Stimulated activated CD4-positive, alpha-beta T cell treated with anti-CD3 and anti-CD28 coated beads, Interleukin-4, amount 100 ng/mL, for 4 hours (primary cell): ENCODE data around the gene CTRB2.
"Not testable (repeated sequence)": the region's sequence is repeated elsewhere in the genome, so short reads cannot be mapped to it uniquely, and the experiment has no call there.

Experiments used
- DNase-seq, 2 experiments: peaks; one replicate each; pipeline ENCODE4 v3.0.0-alpha.2; 2020

Gene CTRB2

DNA sequence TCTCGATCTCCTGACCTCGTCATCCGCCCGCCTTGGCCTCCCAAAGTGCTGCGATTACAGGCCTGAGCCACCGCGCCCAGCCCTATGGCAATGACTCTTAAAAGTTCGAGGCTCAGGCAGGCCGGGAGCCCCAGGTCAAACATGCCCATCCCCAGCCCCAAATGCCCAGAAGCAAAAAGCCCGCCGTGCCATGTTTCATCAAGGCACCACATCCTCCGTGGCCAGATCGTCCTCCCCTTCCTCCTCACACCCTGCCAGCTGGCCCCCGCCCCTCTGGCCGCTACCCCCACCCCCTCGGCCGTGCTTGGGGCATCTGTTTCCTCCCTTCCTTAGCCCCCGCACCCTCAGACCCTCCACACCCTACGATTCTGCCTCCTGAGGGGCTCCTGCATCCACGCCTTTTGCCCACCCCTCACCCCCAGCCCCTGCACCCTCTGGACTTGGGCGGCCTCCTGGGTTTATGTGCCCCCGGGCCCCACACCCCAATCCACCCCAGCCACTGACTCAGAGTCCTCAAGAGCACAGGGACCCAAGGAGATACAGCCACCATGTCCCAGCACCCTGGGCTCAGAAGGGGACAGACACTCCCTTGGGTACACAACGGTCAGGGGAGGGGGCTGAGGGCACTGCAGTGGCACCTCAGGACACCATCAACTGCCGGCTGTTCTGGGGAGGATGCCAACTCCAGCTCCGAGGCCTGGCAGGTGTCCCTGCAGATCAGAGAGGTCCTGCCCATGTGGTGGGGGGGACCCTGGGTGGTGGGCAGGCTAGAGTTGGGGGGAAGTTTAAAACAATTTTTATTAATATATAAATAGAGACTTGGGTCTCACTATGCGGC is 18.9 kb upstream of the CTRB2 start:
- no peak for DNase-seq

DNA sequence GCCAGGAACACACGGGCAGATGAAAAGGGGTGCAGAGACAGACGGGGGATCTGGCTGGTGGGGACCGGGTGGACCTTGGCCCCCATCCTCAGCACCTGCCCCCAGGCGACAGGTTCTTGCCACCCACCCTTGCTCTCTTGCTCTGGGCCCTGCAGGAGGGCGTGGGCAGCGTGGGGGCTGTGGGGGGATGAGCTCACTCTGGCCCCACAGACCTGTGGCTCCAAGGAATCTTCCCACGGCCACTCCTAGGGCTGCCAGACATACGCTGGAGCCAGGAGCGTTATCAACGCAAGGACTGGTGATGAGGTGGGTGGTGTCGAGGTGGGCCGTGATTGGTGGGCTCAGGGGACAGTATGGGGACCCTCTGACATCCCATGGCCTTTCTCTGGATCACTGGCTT is 18.1 kb upstream of the CTRB2 start:
- DNase-seq, result no peak

DNA sequence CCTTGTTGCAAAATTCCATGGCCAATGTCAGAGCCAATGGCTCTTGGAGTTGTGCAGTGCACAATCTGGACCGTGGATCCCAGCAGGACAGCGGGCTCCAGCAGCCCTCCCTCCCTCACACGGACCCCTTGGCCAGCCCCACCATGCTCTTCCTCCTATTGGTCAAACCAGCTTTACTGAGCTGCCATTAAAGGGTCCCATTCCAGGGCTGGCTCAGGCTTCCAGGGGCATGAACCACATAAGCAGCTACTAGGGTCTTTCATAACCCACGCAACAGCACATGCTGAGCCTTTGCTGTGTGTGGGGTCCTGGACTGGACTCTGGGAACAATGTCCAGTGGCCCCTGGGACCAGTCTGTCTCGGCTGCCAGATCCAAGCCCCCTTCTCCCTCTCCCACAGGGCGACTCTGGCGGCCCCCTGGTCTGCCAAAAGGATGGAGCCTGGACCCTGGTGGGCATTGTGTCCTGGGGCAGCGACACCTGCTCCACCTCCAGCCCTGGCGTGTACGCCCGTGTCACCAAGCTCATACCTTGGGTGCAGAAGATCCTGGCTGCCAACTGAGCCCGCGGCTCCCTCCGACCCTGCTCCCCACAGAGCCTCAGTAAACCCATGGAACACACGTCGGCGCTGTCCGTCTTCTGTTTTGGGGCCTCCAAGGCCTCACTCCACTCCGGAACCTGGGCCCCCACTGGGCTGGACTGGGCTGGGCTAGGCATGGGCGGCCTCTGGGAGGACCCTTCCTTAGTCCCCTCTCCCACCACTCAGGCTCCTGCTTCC is 17.5 kb upstream of the CTRB2 start:
- no peak for DNase-seq

DNA sequence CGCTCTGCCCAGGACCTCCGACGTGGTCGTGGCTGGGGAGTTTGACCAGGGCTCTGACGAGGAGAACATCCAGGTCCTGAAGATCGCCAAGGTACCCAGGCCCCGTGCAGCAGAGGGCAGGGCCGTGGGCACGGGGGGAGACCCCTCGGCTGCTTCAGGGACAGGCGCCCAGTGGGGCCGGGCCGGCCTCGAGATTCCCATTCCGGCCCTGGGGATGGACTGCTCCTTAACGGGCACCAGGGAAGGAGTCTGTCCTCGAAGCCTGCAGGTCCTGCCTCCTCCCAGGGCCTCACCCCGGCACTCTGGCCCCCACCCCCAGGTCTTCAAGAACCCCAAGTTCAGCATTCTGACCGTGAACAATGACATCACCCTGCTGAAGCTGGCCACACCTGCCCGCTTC is 16.2 kb upstream of the CTRB2 start:
- not testable (repeated sequence) for DNase-seq

DNA sequence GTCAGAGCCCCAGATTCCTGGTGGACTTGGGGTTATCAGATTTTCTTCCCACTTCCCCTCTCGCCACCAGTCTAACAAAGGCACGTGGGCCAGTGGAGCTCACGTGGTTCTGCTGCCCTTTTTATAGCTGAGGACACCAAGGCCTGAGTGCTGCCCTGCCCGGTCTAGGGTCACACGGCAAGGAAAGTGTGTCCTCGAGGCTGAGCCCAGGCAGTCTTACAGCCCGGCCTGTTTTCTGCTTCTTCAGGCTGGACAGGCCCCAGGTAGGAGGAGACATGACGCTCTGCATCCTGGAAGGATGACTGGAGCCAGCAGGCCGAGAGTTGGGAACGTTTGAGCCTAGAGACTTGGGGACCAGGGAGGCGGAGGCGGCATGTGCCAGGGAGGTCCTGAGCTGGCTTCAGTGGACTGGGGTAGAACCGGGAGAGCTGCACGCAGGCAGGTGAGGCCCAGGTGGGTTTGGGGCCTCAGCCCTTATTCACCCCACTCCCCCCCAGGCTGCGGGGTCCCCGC is 15.4 kb upstream of the CTRB2 start:
- no peak for DNase-seq

DNA sequence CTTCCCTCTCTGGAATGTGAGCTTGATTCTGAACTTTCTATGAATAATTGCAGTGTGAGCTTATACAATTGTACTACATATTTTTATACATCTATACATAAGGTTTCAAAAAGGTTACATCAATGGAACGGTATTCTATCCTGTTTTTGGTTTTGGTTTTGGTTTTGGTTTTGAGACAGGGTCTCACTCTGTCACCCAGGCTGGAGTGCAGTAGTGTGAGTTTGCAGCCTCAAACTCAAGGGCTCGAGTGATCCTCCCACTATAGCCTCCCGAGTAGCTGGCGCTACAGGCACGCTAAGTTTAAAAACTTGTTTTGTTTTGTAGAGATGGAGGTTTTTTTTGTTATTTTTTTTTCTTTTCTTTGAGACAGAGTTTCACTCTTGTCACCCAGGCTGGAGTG is 12.9 kb upstream of the CTRB2 start:
- peak in 1 of 2 experiments; percentile 17 for DNase-seq

DNA sequence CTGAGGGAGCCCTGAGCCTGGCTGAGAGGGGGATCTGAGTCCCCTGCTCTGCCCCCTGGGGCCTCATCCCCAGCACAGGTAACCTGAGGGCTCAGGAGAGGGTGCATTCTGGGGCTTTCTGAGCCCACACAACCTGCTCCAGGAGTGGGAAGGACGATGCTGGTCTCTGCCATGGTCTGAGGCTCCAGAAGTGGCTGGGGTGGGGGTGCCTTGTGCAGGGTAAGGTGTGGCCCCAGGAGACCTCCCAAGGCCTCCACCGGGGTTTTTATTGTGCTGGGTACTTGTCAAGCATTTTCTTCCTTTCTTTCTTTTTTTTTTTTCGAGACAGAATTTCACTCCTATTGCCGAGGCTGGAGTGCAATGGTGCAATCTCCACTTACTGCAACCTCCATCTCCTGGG is 12.1 kb upstream of the CTRB2 start:
- no peak for DNase-seq

DNA sequence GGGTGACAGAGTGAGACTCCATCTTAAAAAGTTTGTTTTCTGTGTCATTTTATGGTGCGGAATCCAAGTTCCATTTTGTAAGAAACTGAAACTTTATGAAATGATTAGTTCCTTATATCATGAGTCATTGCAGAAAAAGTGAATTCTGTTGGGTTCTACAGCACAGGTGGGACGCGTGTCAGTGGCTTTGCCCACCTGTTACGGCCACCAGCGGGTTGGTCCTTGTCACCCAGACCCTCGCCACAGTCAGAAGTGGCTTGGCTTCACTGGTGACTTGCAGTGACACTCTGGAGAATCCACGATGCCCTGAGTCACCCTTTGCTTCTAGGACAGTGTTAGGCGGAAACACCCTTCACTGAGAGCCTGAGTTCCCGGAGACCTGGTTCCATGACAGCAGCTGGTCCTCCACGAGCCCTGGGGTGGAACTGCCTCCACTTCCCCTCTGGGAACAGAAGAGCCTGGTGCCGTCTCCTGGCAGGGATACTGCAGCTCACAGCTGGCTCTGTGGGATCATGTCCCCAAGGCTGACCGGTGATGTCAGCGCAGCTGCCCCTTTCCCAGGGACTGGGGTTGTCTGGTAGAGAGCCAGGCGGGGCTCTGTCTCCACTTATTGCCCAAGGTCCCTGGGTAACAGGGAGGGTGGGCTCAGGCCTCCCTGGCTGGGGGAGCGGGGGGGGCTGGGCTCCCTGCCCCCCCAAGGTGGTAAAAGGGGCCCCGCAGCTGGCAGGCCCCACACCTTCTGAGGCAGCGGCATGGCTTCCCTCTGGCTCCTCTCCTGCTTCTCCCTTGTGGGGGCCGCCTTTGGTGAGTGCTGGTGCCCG is 11.5 kb upstream of the CTRB2 start, which contains the start of gene CTRB1:
CTRB1 (plus strand) TSS at position 733 of the 821 bp plus-strand sequence; CDS start at position 753, 20 bp downstream.
- DNase-seq, result no peak

DNA sequence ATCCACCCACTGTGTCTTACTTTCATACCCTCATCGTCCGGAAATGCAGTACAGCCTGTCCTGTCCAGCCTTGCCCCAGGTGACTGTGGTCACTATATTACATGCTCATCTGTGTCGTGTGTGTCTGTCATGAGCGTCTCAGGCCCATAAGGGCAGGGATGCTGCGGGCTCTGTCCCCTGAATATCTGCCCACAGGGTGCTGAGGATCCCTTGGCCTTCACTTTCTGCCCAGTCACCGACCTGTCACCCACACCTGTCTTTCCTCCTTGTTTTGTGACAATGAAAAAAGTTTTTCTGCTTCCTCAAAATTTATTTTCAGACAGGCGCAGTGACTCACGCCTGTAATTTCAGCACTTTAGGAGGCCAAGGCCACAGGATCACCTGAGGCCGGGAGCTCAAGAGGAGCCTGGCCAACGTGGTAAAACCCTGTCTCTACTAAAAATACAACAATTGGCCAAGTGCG is 10.5 kb upstream of the CTRB2 start:
- no peak for DNase-seq

DNA sequence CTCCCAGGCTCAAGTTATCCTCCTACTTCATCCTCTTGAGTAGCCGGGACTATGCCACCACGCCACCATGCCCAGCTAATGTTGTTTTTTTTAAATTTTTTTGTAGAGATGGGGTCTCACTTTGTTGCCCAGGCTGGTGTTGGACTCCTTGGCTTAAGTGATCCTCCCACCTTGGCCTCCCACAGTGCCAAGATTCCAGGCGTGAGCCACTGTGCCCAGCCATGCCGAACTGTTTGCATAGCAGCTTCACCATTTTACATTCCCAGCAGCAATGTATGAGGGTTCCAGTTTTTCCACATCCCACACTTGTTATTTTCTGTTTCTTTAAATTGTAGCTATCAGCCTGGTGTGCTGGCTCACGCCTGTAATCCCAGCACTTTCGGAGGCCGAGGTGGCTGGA is 9.6 kb upstream of the CTRB2 start:
- no peak for DNase-seq

DNA sequence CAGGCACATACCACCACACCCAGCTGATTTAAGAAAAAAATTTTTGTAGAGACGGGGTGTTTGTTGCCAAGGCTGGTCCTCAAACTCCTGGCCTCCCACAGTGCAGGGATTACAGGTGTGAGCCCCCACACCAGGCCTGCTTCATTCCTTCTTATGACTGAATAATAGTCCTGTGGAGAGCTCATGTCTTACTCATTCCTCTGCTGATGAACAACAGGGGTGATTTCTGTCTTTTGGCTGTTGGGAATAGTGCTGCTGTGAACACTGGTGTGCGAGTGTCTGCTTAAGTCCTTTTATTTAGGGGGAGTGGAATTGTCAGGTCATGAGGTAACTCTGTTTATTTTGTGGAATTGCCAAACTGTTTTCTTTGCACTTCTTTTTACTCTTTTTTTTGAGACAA is 9.2 kb upstream of the CTRB2 start:
- DNase-seq, result no peak

DNA sequence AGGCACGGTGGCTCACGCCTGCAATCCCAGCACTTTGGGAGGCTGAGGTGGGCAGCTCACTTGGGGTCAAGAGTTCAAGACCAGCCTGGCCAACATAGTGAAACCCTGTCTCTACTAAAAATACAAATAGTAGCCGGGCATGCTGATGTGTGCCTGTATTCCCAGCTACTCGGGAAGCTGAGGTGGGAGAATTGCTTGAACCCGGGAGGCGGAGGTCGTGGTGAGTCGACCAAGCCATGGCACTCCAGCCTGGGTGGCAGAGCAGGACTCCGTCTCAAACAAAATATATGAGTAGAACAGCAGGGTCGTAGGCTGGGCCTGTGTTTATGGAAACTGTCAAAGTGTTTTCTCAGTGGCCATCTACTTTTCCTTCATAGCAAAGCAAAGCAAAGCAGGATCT is 4.3 kb upstream of the CTRB2 start:
- DNase-seq, result not testable (repeated sequence)

DNA sequence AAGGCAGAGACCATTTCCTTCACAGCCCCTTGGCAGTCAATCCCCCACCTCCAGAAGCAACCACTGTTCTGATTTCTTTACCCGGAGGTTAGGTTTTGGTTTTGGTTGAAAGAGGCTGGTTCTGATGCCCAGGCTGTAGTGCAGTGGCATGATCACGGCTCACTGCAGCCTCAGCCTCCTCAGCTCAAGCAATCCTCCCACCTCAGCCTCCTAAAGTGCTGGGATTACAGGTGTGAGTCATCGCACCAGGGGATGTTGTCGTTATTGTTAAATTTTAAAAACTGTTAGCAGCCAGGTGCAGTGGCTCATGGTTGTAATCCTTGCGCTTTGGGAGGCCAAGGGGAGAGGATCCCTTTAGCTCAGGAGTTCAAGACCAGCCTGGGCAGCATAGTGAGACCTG is 3.0 kb upstream of the CTRB2 start:
- no peak for DNase-seq

DNA sequence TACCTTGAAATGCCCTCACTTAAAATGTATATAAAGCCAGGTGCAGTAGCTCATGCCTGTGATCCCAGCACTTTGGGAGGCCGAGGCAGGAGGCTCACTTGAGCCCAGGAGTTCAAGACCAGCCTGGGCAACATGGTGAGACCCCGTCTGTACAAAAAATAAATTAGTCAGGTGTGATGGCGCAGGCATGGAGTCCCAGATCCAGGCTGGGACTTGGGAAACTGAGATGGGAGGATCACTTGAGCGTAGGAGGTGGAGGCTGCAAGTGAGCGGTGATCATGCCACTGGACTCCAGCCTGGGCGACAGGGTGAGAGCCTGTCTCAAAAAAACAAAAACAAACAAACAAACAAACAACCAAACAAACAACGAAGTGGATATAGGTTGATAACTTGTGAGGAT is 2.6 kb upstream of the CTRB2 start:
- DNase-seq, result not testable (repeated sequence)

DNA sequence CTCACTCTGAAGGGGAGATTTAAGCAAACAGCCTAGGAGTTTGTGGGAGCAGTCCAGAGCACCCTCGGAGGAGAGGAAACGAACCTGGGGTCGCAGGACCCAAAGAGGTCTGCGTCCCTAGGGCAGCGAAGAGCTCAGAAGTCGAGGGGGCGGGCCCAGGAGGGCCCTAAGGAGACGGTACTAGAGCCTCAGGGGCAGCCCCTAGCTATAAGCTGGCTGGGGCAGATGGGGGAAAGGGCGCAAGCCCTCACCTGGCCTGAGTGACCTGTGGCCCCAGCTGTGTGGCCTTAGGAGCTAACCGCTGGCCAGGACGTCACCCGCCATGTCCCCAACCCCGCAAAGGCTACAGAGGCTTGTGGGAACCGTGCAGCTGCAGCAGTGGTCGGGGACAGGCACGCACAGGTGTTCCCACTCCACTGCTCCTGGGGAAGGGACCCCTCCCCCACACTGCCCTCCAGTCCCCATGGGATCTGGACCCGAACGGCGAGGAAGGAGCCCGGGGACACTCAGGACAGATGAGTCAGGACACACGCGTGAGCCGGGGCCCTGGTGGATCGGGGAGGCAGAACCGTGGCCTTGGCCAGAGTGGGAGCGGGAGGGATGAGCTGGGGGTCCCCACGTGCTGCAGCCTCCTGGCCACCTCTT is 2.0 kb upstream of the CTRB2 start:
- no peak for DNase-seq

DNA sequence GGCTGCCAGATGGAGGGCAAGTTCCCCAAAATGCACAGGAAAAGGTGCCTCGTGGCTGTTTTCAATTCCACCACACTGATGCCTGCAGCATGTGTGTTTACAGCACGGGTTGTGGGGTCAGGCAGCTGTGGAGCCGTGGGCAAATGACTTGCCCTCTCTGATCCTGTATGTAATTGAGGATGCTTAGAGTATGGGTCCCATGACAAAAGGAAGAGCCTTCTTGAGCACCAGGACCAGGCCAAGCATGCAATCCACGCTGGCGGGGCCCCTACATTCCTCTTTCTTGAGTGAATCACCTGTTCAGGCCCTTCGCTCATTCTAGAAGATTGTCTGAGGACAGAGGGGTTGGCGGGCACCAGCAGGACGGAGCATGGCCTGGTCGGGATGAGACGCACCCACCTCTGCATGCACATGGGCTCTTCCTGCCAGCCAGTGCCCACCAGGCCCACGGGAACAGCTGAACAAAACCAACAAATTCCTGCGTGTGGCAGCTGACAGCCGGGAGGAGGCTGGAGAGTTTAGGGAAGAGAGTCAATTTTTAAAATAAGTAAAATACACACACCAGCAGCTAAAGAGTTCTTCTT is 1.4 kb upstream of the CTRB2 start:
- no peak for DNase-seq

DNA sequence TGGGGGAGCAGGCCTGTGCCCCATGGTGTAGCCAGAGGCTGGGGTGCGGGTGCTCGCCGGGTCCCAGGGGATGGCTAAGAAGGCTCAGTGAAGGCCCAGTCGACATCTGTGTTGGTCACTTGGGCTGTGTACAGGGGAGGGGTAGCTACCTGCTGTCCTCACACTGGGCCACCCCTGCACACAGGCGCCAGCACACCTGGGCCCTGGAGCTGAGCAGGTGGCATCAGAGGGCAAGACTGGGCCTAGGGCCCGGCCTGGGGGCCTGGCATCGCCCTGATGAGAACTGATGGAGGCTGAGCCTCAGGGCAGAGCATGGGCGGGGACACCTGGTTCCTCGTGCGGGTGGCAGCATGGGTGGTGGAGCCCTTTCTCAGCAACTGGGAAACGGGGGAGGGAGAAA is 870 bp upstream of the CTRB2 start:
- no peak for DNase-seq

DNA sequence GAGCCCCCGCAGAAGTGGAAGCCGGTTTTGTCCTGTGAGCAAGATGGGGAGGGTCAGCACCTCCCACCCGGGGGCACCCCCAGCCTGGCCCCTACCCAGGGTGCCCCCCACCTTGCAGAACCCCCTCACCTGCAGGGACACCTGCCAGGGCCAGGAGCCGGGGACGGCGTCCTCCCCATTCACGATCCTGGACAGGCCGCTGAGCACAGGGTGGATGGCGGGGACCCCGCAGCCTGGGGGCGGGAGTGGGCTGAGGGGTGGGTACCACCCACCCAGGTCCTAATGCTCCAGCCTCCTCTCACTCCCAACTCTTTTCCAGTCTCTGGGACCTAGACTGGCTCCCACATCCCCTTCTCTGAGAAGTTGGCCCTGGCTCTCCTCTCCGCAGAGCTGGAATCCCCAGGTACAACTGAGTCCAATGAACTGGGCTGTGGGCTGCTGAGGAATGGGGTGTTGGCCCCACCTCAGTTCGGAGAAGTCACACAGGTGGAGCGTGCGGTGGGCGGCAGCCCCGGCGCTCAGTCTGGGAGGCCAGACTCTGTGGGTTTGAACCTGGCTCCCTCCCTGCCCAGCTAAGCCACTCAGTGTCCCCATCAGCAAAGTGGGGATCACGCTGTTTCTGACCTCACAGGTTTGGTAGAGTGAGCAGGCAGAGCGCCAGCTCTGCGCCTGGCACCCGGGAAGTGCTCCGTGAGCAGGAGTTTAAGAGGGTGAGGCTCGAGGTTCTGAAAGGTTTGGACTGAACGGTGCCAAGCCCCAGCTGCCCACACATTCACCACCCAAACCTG is 806 bp downstream of the CTRB2 start:
- DNase-seq, result not testable (repeated sequence)

DNA sequence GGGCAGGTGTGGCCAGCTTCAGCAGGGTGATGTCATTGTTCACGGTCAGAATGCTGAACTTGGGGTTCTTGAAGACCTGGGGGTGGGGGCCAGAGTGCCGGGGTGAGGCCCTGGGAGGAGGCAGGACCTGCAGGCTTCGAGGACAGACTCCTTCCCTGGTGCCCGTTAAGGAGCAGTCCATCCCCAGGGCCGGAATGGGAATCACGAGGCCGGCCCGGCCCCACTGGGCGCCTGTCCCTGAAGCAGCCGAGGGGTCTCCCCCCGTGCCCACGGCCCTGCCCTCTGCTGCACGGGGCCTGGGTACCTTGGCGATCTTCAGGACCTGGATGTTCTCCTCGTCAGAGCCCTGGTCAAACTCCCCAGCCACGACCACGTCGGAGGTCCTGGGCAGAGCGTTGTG is 1.5 kb downstream of the CTRB2 start:
- not testable (repeated sequence) for DNase-seq

DNA sequence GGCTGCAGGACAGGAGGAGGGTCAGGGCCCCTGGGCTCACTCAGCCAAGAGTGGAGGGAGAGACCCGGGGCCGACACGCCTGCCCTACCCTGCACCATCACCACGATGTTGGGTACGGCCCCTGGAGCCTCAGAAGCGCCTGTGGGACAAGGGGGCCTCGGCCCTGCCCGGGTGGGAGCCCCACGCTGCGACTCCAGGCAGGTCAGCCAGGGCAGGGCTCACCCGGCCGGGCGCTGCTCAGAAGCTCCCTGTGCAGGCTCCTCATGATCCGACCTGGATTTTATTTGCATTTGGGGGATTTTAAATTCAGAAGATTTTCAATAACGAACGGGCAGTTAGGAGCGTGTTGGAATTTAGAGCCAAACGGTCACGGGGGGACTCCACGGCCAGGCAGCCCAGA is 2.1 kb downstream of the CTRB2 start:
- not testable (repeated sequence) for DNase-seq

DNA sequence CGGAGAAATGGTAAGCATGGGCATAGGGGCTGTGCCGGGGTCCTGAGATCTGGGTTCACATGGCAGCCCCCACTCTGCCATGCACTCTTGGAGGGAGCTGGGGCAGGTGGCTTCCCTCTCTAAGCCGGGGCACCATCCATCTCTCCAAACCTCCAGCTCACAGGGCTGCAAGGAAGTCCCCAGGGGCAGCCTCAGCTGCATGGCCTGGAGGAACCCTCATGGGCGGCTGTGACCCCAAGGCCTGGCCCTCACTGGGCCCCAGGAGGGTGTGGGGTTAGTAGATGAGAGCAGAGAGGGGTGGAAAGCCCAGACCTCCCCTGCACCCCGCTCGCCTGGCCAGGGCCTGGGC is 2.6 kb downstream of the CTRB2 start:
- DNase-seq, result no peak
